AG09309 (cell line): ENCODE data around the gene RHOBTB3.

Experiments used
- DNase-seq: peaks from one replicate; pipeline ENCODE4 v3.0.0-alpha.2; 2010; ENCODE audit warnings: low read depth
- H3K4me3 ChIP-seq: 2 replicates; pipeline ENCODE4 v1.5.1; 2011; ENCODE audit warnings: mild to moderate bottlenecking, low read depth, low read length, moderate library complexity; ENCODE audit not compliant: control insufficient read depth
- CTCF ChIP-seq: IDR thresholded peaks from 2 replicates; pipeline ENCODE4 v1.5.1; 2011; ENCODE audit warnings: mild to moderate bottlenecking, low read depth, low read length, inconsistent platforms; ENCODE audit not compliant: insufficient read depth, control insufficient read depth; ENCODE audit errors: missing control alignments

RHOBTB3 gene

GRCh38 chr5:95798545-95798944 lies 67.4 kb downstream of the RHOBTB3 start:
- no peak for TF ChIP-seq CTCF
- no peak overlapping the region for H3K4me3 ChIP-seq
- DNase-seq = no peak

- TF ChIP-seq CTCF = no peak
- no peak overlapping the region for H3K4me3 ChIP-seq
- DNase-seq = no peak
Observed at GRCh38 chr5:95799191-95799835, 68.2 kb downstream of the RHOBTB3 start.

- no peak for DNase-seq
- TF ChIP-seq CTCF = no peak
- H3K4me3 ChIP-seq = no peak overlapping the region
Observed at GRCh38 chr5:95800553-95800952, 69.4 kb downstream of the RHOBTB3 start.

- DNase-seq = no peak
- no peak overlapping the region for H3K4me3 ChIP-seq
- no peak for TF ChIP-seq CTCF
Observed at GRCh38 chr5:95801532-95801931, 70.4 kb downstream of the RHOBTB3 start.

GRCh38 chr5:95801961-95802360 lies 70.8 kb downstream of the RHOBTB3 start:
- no peak overlapping the region for H3K4me3 ChIP-seq
- no peak for TF ChIP-seq CTCF
- no peak for DNase-seq

- TF ChIP-seq CTCF = no peak
- DNase-seq = no peak
- no peak overlapping the region for H3K4me3 ChIP-seq
Observed at GRCh38 chr5:95803271-95804148, 72.4 kb downstream of the RHOBTB3 start.
